ENCODE data around the gene RHBDD3.

The RHBDD3 gene

DNA sequence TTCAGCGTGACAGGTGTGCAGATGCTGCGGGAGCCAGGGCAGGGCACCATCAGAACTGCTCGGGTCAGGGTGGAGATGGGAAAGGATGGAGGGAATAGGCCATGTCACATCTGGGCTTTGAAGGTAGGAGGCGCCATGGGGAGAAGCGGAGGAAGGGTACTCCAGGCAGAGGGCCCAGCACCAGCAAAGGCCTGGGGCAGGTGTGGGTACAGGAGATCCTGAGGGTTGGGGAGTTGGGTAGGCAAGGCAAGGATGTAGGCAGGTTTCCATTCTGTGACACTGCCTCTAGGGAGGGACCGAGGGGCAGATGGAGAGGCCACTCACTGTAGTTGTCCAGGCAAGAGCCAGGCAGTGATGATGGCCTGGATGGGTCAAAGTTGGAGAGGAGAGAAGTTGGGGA, 53.5 kb downstream of the RHBDD3 start:
- no peaks in the 10 kb centered on the region for H3K79me2 ChIP-seq (ENCODE audit: low read length)
- no peak overlapping the region for H3K9ac ChIP-seq (ENCODE audit: low read length)
- H4K20me1 ChIP-seq (ENCODE audit: insufficient read depth, low read length), result no peaks in the 10 kb centered on the region
- TF ChIP-seq EZH2phosphoT487 (IDR thresholded peaks at IDR 0.05; ENCODE audit: low read depth), result no peak
- TF ChIP-seq CTCF (IDR thresholded peaks at IDR 0.05; ENCODE audit: low read depth, low read length), result no peak
- no peak overlapping the region for H3K4me2 ChIP-seq (ENCODE audit: low read length)
- H3K27me3 ChIP-seq (ENCODE audit: low read depth, low read length), result peaks cover 46% of the 10 kb centered on the region
- no peak overlapping the region for H2AFZ ChIP-seq (ENCODE audit: low read depth, low read length)
- no peak overlapping the region for H3K27ac ChIP-seq (ENCODE audit: low read length)
- no peaks in the 10 kb centered on the region for H3K36me3 ChIP-seq (replicated peaks; ENCODE audit: low read depth, low read length)
- H3K4me3 ChIP-seq (ENCODE audit: low read length), result no peak overlapping the region
- no peaks in the 10 kb centered on the region for H3K9me3 ChIP-seq (ENCODE audit: insufficient read depth, low read length)
- peaks cover 9% of the 10 kb centered on the region; the same call in 1 of the 2 replicates for H3K4me1 ChIP-seq (ENCODE audit: low read length)

GRCh38 chr22:29213493-29213892, 54.3 kb downstream of the RHBDD3 start:
- no peaks in the 10 kb centered on the region for H3K79me2 ChIP-seq (ENCODE audit: low read length)
- H3K4me1 ChIP-seq (ENCODE audit: low read length), result peaks cover 9% of the 10 kb centered on the region; the same call in 1 of the 2 replicates
- peaks cover 54% of the 10 kb centered on the region for H3K27me3 ChIP-seq (ENCODE audit: low read depth, low read length)
- no peak overlapping the region for H3K4me3 ChIP-seq (ENCODE audit: low read length)
- no peaks in the 10 kb centered on the region for H4K20me1 ChIP-seq (ENCODE audit: insufficient read depth, low read length)
- no peaks in the 10 kb centered on the region for H3K36me3 ChIP-seq (replicated peaks; ENCODE audit: low read depth, low read length)
- H2AFZ ChIP-seq (ENCODE audit: low read depth, low read length), result no peak overlapping the region
- no peak overlapping the region for H3K4me2 ChIP-seq (ENCODE audit: low read length)
- TF ChIP-seq CTCF (IDR thresholded peaks at IDR 0.05; ENCODE audit: low read depth, low read length) (no peak), EZH2phosphoT487 (IDR thresholded peaks at IDR 0.05; ENCODE audit: low read depth) (no peak)
- H3K27ac ChIP-seq (ENCODE audit: low read length), result no peak overlapping the region
- H3K9me3 ChIP-seq (ENCODE audit: insufficient read depth, low read length), result no peaks in the 10 kb centered on the region
- no peak overlapping the region for H3K9ac ChIP-seq (ENCODE audit: low read length)

GRCh38 chr22:29212743-29213142, 55.0 kb downstream of the RHBDD3 start:
- Histone ChIP-seq H3K9me3 (ENCODE audit: insufficient read depth, low read length) (no peaks in the 10 kb centered on the region), H3K27ac (ENCODE audit: low read length) (no peak overlapping the region), H3K27me3 (ENCODE audit: low read depth, low read length) (peaks cover 57% of the 10 kb centered on the region), H3K4me1 (ENCODE audit: low read length) (peaks cover 9% of the 10 kb centered on the region; the same call in 1 of the 2 replicates), H4K20me1 (ENCODE audit: insufficient read depth, low read length) (no peaks in the 10 kb centered on the region), H3K4me2 (ENCODE audit: low read length) (no peak overlapping the region), H3K4me3 (ENCODE audit: low read length) (no peak overlapping the region), H3K9ac (ENCODE audit: low read length) (no peak overlapping the region), H2AFZ (ENCODE audit: low read depth, low read length) (no peak overlapping the region), H3K79me2 (ENCODE audit: low read length) (no peaks in the 10 kb centered on the region), H3K36me3 (replicated peaks; ENCODE audit: low read depth, low read length) (no peaks in the 10 kb centered on the region)
- TF ChIP-seq EZH2phosphoT487 (IDR thresholded peaks at IDR 0.05; ENCODE audit: low read depth) (no peak), CTCF (IDR thresholded peaks at IDR 0.05; ENCODE audit: low read depth, low read length) (no peak)

DNA sequence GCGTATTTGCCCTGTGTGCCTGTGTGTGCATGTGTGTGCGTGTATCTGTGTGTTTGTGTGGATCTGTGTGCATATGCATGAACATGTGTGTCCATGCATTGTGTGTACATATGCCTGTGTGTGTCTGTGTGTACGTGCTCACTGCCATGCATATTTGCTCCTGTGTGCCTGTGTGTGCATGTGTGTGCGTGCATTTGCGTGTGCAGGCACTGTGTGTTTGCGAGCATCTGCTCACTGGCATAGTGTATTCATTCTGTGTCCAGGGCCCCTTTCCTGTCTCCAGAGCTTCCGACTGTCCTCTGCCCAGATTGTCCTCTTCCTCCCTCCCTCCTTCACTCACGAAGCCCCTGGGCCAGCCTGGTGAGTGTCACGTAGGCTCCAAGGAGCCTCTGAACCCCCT, 56.3 kb downstream of the RHBDD3 start:
- Histone ChIP-seq H3K9me3 (ENCODE audit: insufficient read depth, low read length) (no peaks in the 10 kb centered on the region), H3K4me2 (ENCODE audit: low read length) (no peak overlapping the region), H3K4me3 (ENCODE audit: low read length) (no peak overlapping the region), H4K20me1 (ENCODE audit: insufficient read depth, low read length) (no peaks in the 10 kb centered on the region), H3K27me3 (ENCODE audit: low read depth, low read length) (peaks cover 69% of the 10 kb centered on the region), H3K36me3 (replicated peaks; ENCODE audit: low read depth, low read length) (no peaks in the 10 kb centered on the region), H3K9ac (ENCODE audit: low read length) (no peak overlapping the region), H3K79me2 (ENCODE audit: low read length) (no peaks in the 10 kb centered on the region), H3K4me1 (ENCODE audit: low read length) (peaks cover 9% of the 10 kb centered on the region; the same call in 1 of the 2 replicates), H2AFZ (ENCODE audit: low read depth, low read length) (no peak overlapping the region), H3K27ac (ENCODE audit: low read length) (no peak overlapping the region)
- TF ChIP-seq EZH2phosphoT487 (IDR thresholded peaks at IDR 0.05; ENCODE audit: low read depth) (no peak), CTCF (IDR thresholded peaks at IDR 0.05; ENCODE audit: low read depth, low read length) (no peak)
